Stomach (tissue), 9 donors: Measurements from ENCODE around the gene RAB5B. TPM values are rescaled to one million over a fixed set of nuclear protein-coding genes. Genes with fewer than 3 reads are reported as not detected.

Source experiments
- DNase-seq, 2 donors: peaks; one replicate each; pipeline versions ENCODE4 v3.0.0 to v3.0.0-alpha.2; 2013 to 2019
- H3K27ac ChIP-seq, 5 donors: fragments of 200-600 bp in 4 of 5; sonication (generic) in 4 of 5; one replicate each; pipeline ENCODE4 v1.5.1; 2013 to 2019; ENCODE audit warnings: mild to moderate bottlenecking in 1 of 5, moderate library complexity in 1 of 5
- H3K27me3 ChIP-seq, 3 donors: fragments of 200-600 bp; sonication (generic); one replicate each; pipeline ENCODE4 v1.5.1; 2017 to 2019; ENCODE audit warnings: mixed run types in 1 of 3
- H3K36me3 ChIP-seq, 4 donors: fragments of 200-600 bp; sonication (generic); 1 replicate in 3 of 4; 2 replicates in 1 of 4; pipeline ENCODE4 v1.5.1; 2016 to 2019
- H3K4me1 ChIP-seq, 4 donors: fragments of 200-600 bp; sonication (generic); one replicate each; pipeline ENCODE4 v1.5.1; 2016 to 2019
- H3K4me3 ChIP-seq, 4 donors: fragments of 200-600 bp; sonication (generic) in 3 of 4; one replicate each; pipeline ENCODE4 v1.5.1; 2016 to 2019; ENCODE audit warnings: mild to moderate bottlenecking in 1 of 4
- H3K9me3 ChIP-seq, 4 donors: fragments of 200-600 bp; sonication (generic); one replicate each; pipeline ENCODE4 v1.5.1; 2016 to 2019
- CTCF ChIP-seq, 7 experiments: fragments of 450-650 bp in 4 of 7; fragments of 200-600 bp in 3 of 7; sonication (generic) in 3 of 7; IDR thresholded peaks; one replicate each; pipeline ENCODE4 v1.5.1; 2016 to 2019; ENCODE audit warnings: antibody characterized with exemption in 7 of 7, control low read depth in 2 of 7, mild to moderate bottlenecking in 1 of 7
- EP300 ChIP-seq: sonication (generic); formaldehyde crosslinking; IDR thresholded peaks from one replicate; pipeline ENCODE4 v1.6.1; 2017; ENCODE audit warnings: antibody characterized with exemption
- POLR2A ChIP-seq, 4 donors: fragments of 450-650 bp; IDR thresholded peaks; one replicate each; pipeline ENCODE4 v1.6.1; 2016; ENCODE audit warnings: antibody characterized with exemption in 4 of 4, control low read depth in 2 of 4, mild to moderate bottlenecking in 1 of 4, moderate library complexity in 1 of 4
- POLR2AphosphoS5 ChIP-seq, 3 donors: sonication (generic); formaldehyde crosslinking; IDR thresholded peaks; one replicate each; pipeline ENCODE4 v1.6.1; 2016; ENCODE audit warnings: antibody characterized with exemption in 3 of 3
- WGBS, 5 donors: extraction: QIAGEN DNeasy Blood & Tissue Kit in 3 of 5; methylation state at CpG; one replicate each; pipeline versions ENCODE4 v1.1.5 to v1.1.7; 2013 to 2018; 5-methylcytosine and 5-hydroxymethylcytosine counted together
- intact Hi-C: fragments of 100-400 bp; cut with DNase I; formaldehyde crosslinking; loops from one replicate; pipeline ENCODE4 v1.15.1; 2023; ENCODE audit warnings: low total_unique reads
- polyA plus RNA-seq, 3 donors: library from polyadenylated mRNA; stranded (reverse); fragments of 200-250 nt; gene quantifications; one replicate each; pipeline ENCODE4 v1.2.3, GENCODE V29; 2013
- total RNA-seq, 5 donors: library from RNA; depleted of rRNA; stranded (reverse); fragments of >200 nt; gene quantifications; one replicate each; pipeline versions ENCODE4 v1.1.0 to v1.2.3, GENCODE V29; 2014 to 2016
- donor health status: healthy with polysubstance abuse.
- donor health status: Bipolar disorder and iron deficiency.
- donor health status: healthy.

RAB5B gene
- total and polyA plus RNA-seq, 8 donors, result 17.1 to 100 (median 74.3) TPM

- peak; percentile 45 to 86 for DNase-seq
- Histone ChIP-seq H3K27ac (peak within 1 kb of the TSS; percentile 67 to 99 (median 96)), H3K9me3 (no peaks in the 10 kb centered on the region), H3K4me3 (peak within 1 kb of the TSS; percentile 65 to 76 (median 71)), H3K4me1 (peaks cover 40 to 75% (median 60%) of the 10 kb centered on the region in 4 donors), H3K27me3 (no peaks in the 10 kb centered on the region), H3K36me3 (no peaks in the 10 kb centered on the region)
- intact Hi-C loops, result no loop called here
- WGBS, 5 donors, result 30 to 51% (median 35%) methylated on average over 3 of the region's 3 CpGs
- TF ChIP-seq POLR2A (IDR thresholded peaks at IDR 0.05) (no peak), EP300 (no peak), CTCF (IDR thresholded peaks at IDR 0.05) (peak in 5 of 7 experiments; percentile 37 to 57 (median 55)), POLR2AphosphoS5 (IDR thresholded peaks at IDR 0.05) (peak in 1 of 3 donors; percentile 5)
Observed at GRCh38 chr12:55930771-55931316, 43.0 kb upstream of the RAB5B start, which contains the start of gene DGKA. TSS of gene DGKA (plus strand) at chr12:55931162. CDS start at chr12:55936504, 5,342 bp downstream.

- Histone ChIP-seq H3K9me3 (no peaks in the 10 kb centered on the region), H3K27ac (peak overlapping the region; percentile 67 to 99 (median 96)), H3K27me3 (no peaks in the 10 kb centered on the region), H3K4me3 (peak overlapping the region; percentile 65 to 76 (median 71)), H3K4me1 (peaks cover 35 to 70% (median 55%) of the 10 kb centered on the region in 4 donors), H3K36me3 (peaks cover 0 to 1% (median 0%) of the 10 kb centered on the region in 4 donors)
- TF ChIP-seq POLR2AphosphoS5 (IDR thresholded peaks at IDR 0.05), result no peak
- no peak for TF ChIP-seq EP300
- no peak for TF ChIP-seq POLR2A (IDR thresholded peaks at IDR 0.05)
- no peak for TF ChIP-seq CTCF (IDR thresholded peaks at IDR 0.05)
- WGBS, 5 donors, result 6 to 8% (median 7%) methylated on average over 10 of the region's 10 CpGs
- no peak for DNase-seq
- intact Hi-C loops, result no loop called here
Observed at GRCh38 chr12:55931317-55931779, 42.5 kb upstream of the RAB5B start.

- peak overlapping the region; percentile 65 to 76 (median 71) for H3K4me3 ChIP-seq
- TF ChIP-seq POLR2AphosphoS5 (IDR thresholded peaks at IDR 0.05) (peak in 2 of 3 donors; percentile 2 to 36), POLR2A (IDR thresholded peaks at IDR 0.05) (no peak), CTCF (IDR thresholded peaks at IDR 0.05) (no peak)
- no peaks in the 10 kb centered on the region for H3K9me3 ChIP-seq
- no peaks in the 10 kb centered on the region for H3K27me3 ChIP-seq
- peaks cover 0 to 8% (median 2%) of the 10 kb centered on the region in 4 donors for H3K36me3 ChIP-seq
- peaks cover 34 to 68% (median 52%) of the 10 kb centered on the region in 4 donors for H3K4me1 ChIP-seq
- peak overlapping the region; percentile 67 to 99 (median 96) for H3K27ac ChIP-seq
- DNase-seq, result peak; percentile 61 to 89
- 0 to 1% (median 1%) methylated on average over 26 to 60 of the region's 60 CpGs for WGBS, 5 donors
- intact Hi-C loops, result no loop called here
Observed at GRCh38 chr12:55931780-55932550, 41.9 kb upstream of the RAB5B start.

- H3K4me3 ChIP-seq, result peak overlapping the region; percentile 65 to 76 (median 71)
- WGBS, 5 donors, result 0 to 5% (median 2%) methylated on average over 4 of the region's 4 CpGs
- H3K4me1 ChIP-seq, result peaks cover 34 to 68% (median 52%) of the 10 kb centered on the region in 4 donors
- peaks cover 0 to 13% (median 7%) of the 10 kb centered on the region in 4 donors for H3K36me3 ChIP-seq
- peak overlapping the region; percentile 67 to 99 (median 96) for H3K27ac ChIP-seq
- no peak for TF ChIP-seq POLR2A (IDR thresholded peaks at IDR 0.05)
- no peak for TF ChIP-seq CTCF (IDR thresholded peaks at IDR 0.05)
- no peaks in the 10 kb centered on the region for H3K27me3 ChIP-seq
- DNase-seq, result peak in 1 of 2 donors; percentile 65
- no peaks in the 10 kb centered on the region for H3K9me3 ChIP-seq
- intact Hi-C loops, result no loop called here
Observed at GRCh38 chr12:55932551-55932910, 41.3 kb upstream of the RAB5B start.
